SK-N-SH (cell line): ENCODE results near the gene NOL8. TPM values are rescaled to one million over a fixed set of nuclear protein-coding genes. Genes with fewer than 3 reads are reported as not detected.

ENCODE experiments used
- CTCF ChIA-PET: fragments of 300-600, 350-600 bp; formaldehyde crosslinking; extraction: SDS; loops from one replicate; lab custom pipeline; 2021; lab: Yijun Ruan, JAX
- POLR2A ChIA-PET: fragments of 350-600 bp; sonication (Branson Sonifier 250); formaldehyde crosslinking; extraction: SDS; loops from one replicate; lab custom pipeline; 2020; ENCODE audit warnings: antibody characterized with exemption, inconsistent platforms; lab: Yijun Ruan, JAX
- DNase-seq: peaks from one replicate; pipeline ENCODE4 v3.0.0; 2012
- H2AFZ ChIP-seq: fragments of 200-600 bp; sonication (generic); 2 replicates; pipeline ENCODE4 v1.8.1; 2016; ENCODE audit warnings: antibody characterized with exemption, mild to moderate bottlenecking, low read depth
- H3F3A ChIP-seq: fragments of 200-600 bp; sonication (generic); replicated peaks from 2 replicates; pipeline ENCODE3; 2016; ENCODE audit warnings: antibody characterized with exemption, mild to moderate bottlenecking; ENCODE audit not compliant: insufficient read depth
- H3K27ac ChIP-seq, 2 experiments: fragments of 200-500 bp in 1 of 2; fragments of 200-600 bp in 1 of 2; sonication (Bioruptor generic) in 1 of 2; sonication (generic), shearing (Covaris generic) in 1 of 2; 2 replicates each; pipeline versions ENCODE4 v1.5.1 to v1.6.1; 2014 to 2016; ENCODE audit warnings: low read depth in 2 of 2, inconsistent platforms in 1 of 2, low read length in 1 of 2, mild to moderate bottlenecking in 1 of 2, mixed read lengths in 1 of 2
- H3K27me3 ChIP-seq: fragments of 200-600 bp; sonication (generic), shearing (Covaris generic); 2 replicates; pipeline ENCODE4 v1.6.1; 2016; ENCODE audit warnings: mixed run types; ENCODE audit not compliant: insufficient read depth
- H3K36me3 ChIP-seq, 2 experiments: fragments of 200-500 bp in 1 of 2; fragments of 200-600 bp in 1 of 2; sonication (Bioruptor generic) in 1 of 2; sonication (generic) in 1 of 2; replicated peaks in 1 of 2; 2 replicates each; pipeline versions ENCODE3 to v1.5.1; 2014 to 2016; ENCODE audit warnings: low read length in 1 of 2, mild to moderate bottlenecking in 1 of 2; ENCODE audit not compliant: insufficient read depth in 2 of 2, control insufficient read depth in 1 of 2
- H3K4me1 ChIP-seq, 2 experiments: fragments of 200-500 bp in 1 of 2; fragments of 200-600 bp in 1 of 2; sonication (Bioruptor generic) in 1 of 2; sonication (generic), shearing (Covaris generic) in 1 of 2; 2 replicates each; pipeline versions ENCODE4 v1.5.1 to v1.6.1; 2014 to 2016; ENCODE audit warnings: low read depth in 1 of 2, low read length in 1 of 2, mixed run types in 1 of 2; ENCODE audit not compliant: insufficient read depth in 2 of 2, control insufficient read depth in 1 of 2
- H3K4me2 ChIP-seq: fragments of 200-600 bp; sonication (generic), shearing (Covaris generic); 2 replicates; pipeline ENCODE4 v1.6.1; 2017; ENCODE audit warnings: mixed run types
- H3K4me3 ChIP-seq, 2 experiments: fragments of 200-500 bp in 1 of 2; fragments of 200-600 bp in 1 of 2; sonication (Bioruptor generic) in 1 of 2; sonication (generic), shearing (Covaris generic) in 1 of 2; 2 replicates each; pipeline versions ENCODE4 v1.5.1 to v1.8.1; 2014 to 2016; ENCODE audit warnings: low read depth in 2 of 2, inconsistent platforms in 1 of 2, low read length in 1 of 2, mild to moderate bottlenecking in 1 of 2, mixed read lengths in 1 of 2, moderate library complexity in 1 of 2
- H3K79me2 ChIP-seq: fragments of 200-600 bp; sonication (generic); 2 replicates; pipeline ENCODE4 v1.8.1; 2017; ENCODE audit warnings: mild to moderate bottlenecking; ENCODE audit not compliant: insufficient read depth
- H3K9ac ChIP-seq: fragments of 200-600 bp; sonication (generic); 2 replicates; pipeline ENCODE4 v1.6.1; 2017; ENCODE audit warnings: mixed run types
- H3K9me2 ChIP-seq: fragments of 200-600 bp; sonication (generic); 2 replicates; pipeline ENCODE4 v1.6.1; 2017; ENCODE audit warnings: mixed run types
- H3K9me3 ChIP-seq: fragments of 200-600 bp; sonication (generic); 2 replicates; pipeline ENCODE4 v1.6.1; 2017; ENCODE audit warnings: mixed run types, mild to moderate bottlenecking, moderate library complexity
- H4K20me1 ChIP-seq: fragments of 200-600 bp; sonication (generic); 2 replicates; pipeline ENCODE4 v1.6.1; 2017; ENCODE audit warnings: mild to moderate bottlenecking, mixed run types; ENCODE audit not compliant: insufficient read depth
- ELF1 ChIP-seq: IDR thresholded peaks from 2 replicates; pipeline ENCODE4 v1.4.0; 2012
- EP300 ChIP-seq, 2 experiments: IDR thresholded peaks; 2 replicates each; pipeline versions ENCODE4 v1.4.0 to v1.6.1; 2012; ENCODE audit warnings: borderline replicate concordance in 1 of 2, low read depth in 1 of 2, low read length in 1 of 2
- FOXM1 ChIP-seq: IDR thresholded peaks from 2 replicates; pipeline ENCODE4 v1.4.0; 2012; ENCODE audit warnings: low read depth, mild to moderate bottlenecking
- GATA2 ChIP-seq: sonication (generic); formaldehyde crosslinking; IDR thresholded peaks from 2 replicates; pipeline ENCODE4 v1.5.0; 2020; ENCODE audit warnings: mild to moderate bottlenecking, missing genetic modification reagents
- RAD21 ChIP-seq: IDR thresholded peaks from 2 replicates; pipeline ENCODE4 v1.6.1; 2012; ENCODE audit warnings: mild to moderate bottlenecking, low read length
- RCOR1 ChIP-seq: fragments of 150-350 bp; IDR thresholded peaks from 2 replicates; pipeline ENCODE4 v1.6.1; 2017; ENCODE audit warnings: antibody characterized with exemption, low read length
- SMC3 ChIP-seq: IDR thresholded peaks from 2 replicates; pipeline ENCODE4 v1.6.1; 2012; ENCODE audit warnings: low read depth, low read length, improper control_type of control experiment
- TCF12 ChIP-seq: IDR thresholded peaks from 2 replicates; pipeline ENCODE4 v1.4.0; 2012
- WGBS: methylation state at CpG from one replicate; pipeline ENCODE4 v1.1.6; 2017; ENCODE audit warnings: low lambda C conversion rate; 5-methylcytosine and 5-hydroxymethylcytosine counted together
- polyA plus RNA-seq, 3 experiments: library from polyadenylated mRNA; depleted of rRNA; stranded (reverse); fragments of >200 nt; gene quantifications; 2 replicates each; pipeline ENCODE4 v1.2.3, GENCODE V29; 2012
- TF ChIP-seq, protein P1 (sequence below): IDR thresholded peaks from 2 replicates; pipeline ENCODE4; 2012
- TF ChIP-seq, protein P2 (sequence below): IDR thresholded peaks from 2 replicates; pipeline ENCODE4 v1.4.0; 2012; ENCODE audit warnings: low read depth
- TF ChIP-seq, protein P3 (sequence below): fragments of 200-600 bp; sonication (generic); IDR thresholded peaks from 2 replicates; pipeline ENCODE4 v1.6.1; 2017; ENCODE audit warnings: antibody characterized with exemption, mild to moderate bottlenecking, moderate library complexity

Gene NOL8
- polyA plus RNA-seq, 1 of the 3 experiments (the other 2 are of a cell fraction), result 9.6 TPM

- ChIA-PET CTCF (interaction anchor here (1.1 to 3.5 kb wide), 7 partner anchors 10 to 316 kb away, joined by 3 to 17 read pairs (median 5); no protein-coding TSS in a partner anchor), POLR2A (no interaction called here)
- H3K4me1 ChIP-seq, result peaks cover 4 to 6% of the 10 kb centered on the region in 2 experiments; a peak in 3 of 4 replicates
- H3K79me2 ChIP-seq, result no peaks in the 10 kb centered on the region
- no peaks in the 10 kb centered on the region for H3K9me3 ChIP-seq
- H3K4me3 ChIP-seq, result no peak overlapping the region
- no peaks in the 10 kb centered on the region for H3K36me3 ChIP-seq
- DNase-seq, result peak; percentile 30
- H3F3A ChIP-seq, result peaks cover 4% of the 10 kb centered on the region
- no peaks in the 10 kb centered on the region for H3K9me2 ChIP-seq
- H3K9ac ChIP-seq, result no peak overlapping the region
- 87% methylated on average over 3 of the region's 3 CpGs for WGBS
- H3K4me2 ChIP-seq, result no peak overlapping the region
- no peaks in the 10 kb centered on the region for H4K20me1 ChIP-seq
- H2AFZ ChIP-seq, result no peak overlapping the region
- no peaks in the 10 kb centered on the region for H3K27me3 ChIP-seq
- TF ChIP-seq GATA2 (CRISPR knock-in tag) (0 out of 2 replicates have a peak, but pooled peaks have one; percentile 22), EP300 (IDR thresholded peaks at IDR 0.05; ENCODE audit: borderline replicate concordance in 1 of 2, low read depth in 1 of 2, low read length in 1 of 2) (peak in 1 of 2 experiments; percentile 56; a peak in 1 of 4 replicates), ELF1 (no peak), RCOR1 (peak; percentile 69), TCF12 (peak; percentile 50; the same call in 1 of the 2 replicates), FOXM1 (no peak)
- TF ChIP-seq, protein P1, sequence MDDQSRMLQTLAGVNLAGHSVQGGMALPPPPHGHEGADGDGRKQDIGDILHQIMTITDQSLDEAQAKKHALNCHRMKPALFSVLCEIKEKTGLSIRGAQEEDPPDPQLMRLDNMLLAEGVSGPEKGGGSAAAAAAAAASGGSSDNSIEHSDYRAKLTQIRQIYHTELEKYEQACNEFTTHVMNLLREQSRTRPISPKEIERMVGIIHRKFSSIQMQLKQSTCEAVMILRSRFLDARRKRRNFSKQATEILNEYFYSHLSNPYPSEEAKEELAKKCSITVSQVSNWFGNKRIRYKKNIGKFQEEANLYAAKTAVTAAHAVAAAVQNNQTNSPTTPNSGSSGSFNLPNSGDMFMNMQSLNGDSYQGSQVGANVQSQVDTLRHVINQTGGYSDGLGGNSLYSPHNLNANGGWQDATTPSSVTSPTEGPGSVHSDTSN, result no peak
- peak overlapping the region; percentile 12 to 19; a peak in 2 of 4 replicates for H3K27ac ChIP-seq
These were observed 7.6 kb upstream of the NOL8 start for GRCh38 chr9:92332577-92333281.

DNA sequence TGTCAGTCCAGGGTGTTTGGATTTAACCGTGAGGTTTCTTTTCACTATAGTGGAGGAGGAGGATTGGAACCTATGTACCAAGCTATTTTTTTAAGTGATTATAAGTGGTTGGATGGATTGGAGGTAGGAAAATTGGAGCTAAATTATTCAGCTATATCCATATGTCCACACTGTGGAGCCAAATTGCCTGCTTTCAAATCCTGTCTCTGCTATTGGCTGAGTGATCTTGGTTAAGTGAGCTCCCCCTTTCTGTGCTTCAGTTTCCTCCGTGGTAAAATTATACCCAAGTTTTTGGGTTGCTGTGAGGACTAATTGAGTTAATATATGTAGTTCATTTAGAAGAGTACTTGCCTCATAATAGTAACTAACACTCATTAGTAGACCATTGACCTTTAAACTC is 3.1 kb upstream of the NOL8 start:
- WGBS, result 49% methylated on average over 2 of the region's 2 CpGs
- H3K4me2 ChIP-seq, result no peak overlapping the region; the same call in 1 of the 2 replicates

More for the DNA sequence above, 3.1 kb upstream of the NOL8 start:
- Histone ChIP-seq H3K9ac (no peak overlapping the region), H3K9me2 (no peaks in the 10 kb centered on the region), H3K27ac (no peak overlapping the region), H3K4me1 (peaks cover 20% of the 10 kb centered on the region in 2 experiments), H4K20me1 (no peaks in the 10 kb centered on the region), H3K4me3 (no peak overlapping the region), H3F3A (peaks cover 3% of the 10 kb centered on the region), H3K9me3 (no peaks in the 10 kb centered on the region), H2AFZ (no peak overlapping the region), H3K79me2 (peaks cover 26% of the 10 kb centered on the region), H3K27me3 (no peaks in the 10 kb centered on the region), H3K36me3 (peaks cover 1 to 2% of the 10 kb centered on the region in 2 experiments)
- POLR2A ChIA-PET, result interaction anchor here (0.5 to 0.9 kb wide), 2 partner anchors 301 to 339 kb away, joined by 3 to 4 read pairs; no protein-coding TSS in a partner anchor
- DNase-seq, result peak; percentile 51
- TF ChIP-seq RAD21, result peak; percentile 82
- TF ChIP-seq, protein P2, sequence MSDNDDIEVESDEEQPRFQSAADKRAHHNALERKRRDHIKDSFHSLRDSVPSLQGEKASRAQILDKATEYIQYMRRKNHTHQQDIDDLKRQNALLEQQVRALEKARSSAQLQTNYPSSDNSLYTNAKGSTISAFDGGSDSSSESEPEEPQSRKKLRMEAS, result no peak
- TF ChIP-seq, protein P3, sequence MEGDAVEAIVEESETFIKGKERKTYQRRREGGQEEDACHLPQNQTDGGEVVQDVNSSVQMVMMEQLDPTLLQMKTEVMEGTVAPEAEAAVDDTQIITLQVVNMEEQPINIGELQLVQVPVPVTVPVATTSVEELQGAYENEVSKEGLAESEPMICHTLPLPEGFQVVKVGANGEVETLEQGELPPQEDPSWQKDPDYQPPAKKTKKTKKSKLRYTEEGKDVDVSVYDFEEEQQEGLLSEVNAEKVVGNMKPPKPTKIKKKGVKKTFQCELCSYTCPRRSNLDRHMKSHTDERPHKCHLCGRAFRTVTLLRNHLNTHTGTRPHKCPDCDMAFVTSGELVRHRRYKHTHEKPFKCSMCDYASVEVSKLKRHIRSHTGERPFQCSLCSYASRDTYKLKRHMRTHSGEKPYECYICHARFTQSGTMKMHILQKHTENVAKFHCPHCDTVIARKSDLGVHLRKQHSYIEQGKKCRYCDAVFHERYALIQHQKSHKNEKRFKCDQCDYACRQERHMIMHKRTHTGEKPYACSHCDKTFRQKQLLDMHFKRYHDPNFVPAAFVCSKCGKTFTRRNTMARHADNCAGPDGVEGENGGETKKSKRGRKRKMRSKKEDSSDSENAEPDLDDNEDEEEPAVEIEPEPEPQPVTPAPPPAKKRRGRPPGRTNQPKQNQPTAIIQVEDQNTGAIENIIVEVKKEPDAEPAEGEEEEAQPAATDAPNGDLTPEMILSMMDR, result peak; percentile 62
- TF ChIP-seq TCF12, result no peak
- TF ChIP-seq SMC3, result peak; percentile 74
- CTCF ChIA-PET, result interaction anchor here (0.7 to 5.2 kb wide), 19 partner anchors 8 to 463 kb away, joined by 3 to 61 read pairs (median 4); partner anchors contain the start of genes OGN and OMD
